Left lung (tissue), 10 donors: ENCODE data around the gene WASL. TPM values are rescaled to one million over a fixed set of nuclear protein-coding genes. Genes with fewer than 3 reads are reported as not detected.

Experiments
- ATAC-seq: fragments of 200-7000 bp; cut with Tn5 transposase; one replicate; pipeline ENCODE4 v1.9.1; 2020; ENCODE audit warnings: moderate library complexity
- DNase-seq, 4 donors: peaks; one replicate each; pipeline ENCODE4 v3.0.0-alpha.2; 2013 to 2020
- H3K27ac ChIP-seq, 2 donors: fragments of 200-600 bp; sonication (generic) in 1 of 2; one replicate each; pipeline versions ENCODE4 v1.5.0 to v1.8.0; 2020 to 2021
- H3K27me3 ChIP-seq, 2 donors: fragments of 200-600 bp; sonication (generic) in 1 of 2; one replicate each; pipeline versions ENCODE4 v1.5.0 to v1.8.0; 2020 to 2021
- H3K36me3 ChIP-seq, 2 donors: fragments of 200-600 bp; sonication (generic) in 1 of 2; one replicate each; pipeline versions ENCODE4 v1.5.0 to v1.8.0; 2020 to 2021
- H3K4me1 ChIP-seq, 2 donors: fragments of 200-600 bp; one replicate each; pipeline ENCODE4 v1.8.0; 2021
- H3K4me3 ChIP-seq, 2 donors: fragments of 200-600 bp; sonication (generic) in 1 of 2; one replicate each; pipeline versions ENCODE4 v1.5.0 to v1.8.0; 2020 to 2021; ENCODE audit warnings: mild to moderate bottlenecking in 1 of 2
- H3K9me3 ChIP-seq, 2 donors: fragments of 200-600 bp; sonication (generic) in 1 of 2; one replicate each; pipeline versions ENCODE4 v1.5.0 to v1.8.0; 2020 to 2021
- intact Hi-C, 2 donors: fragments of 100-400 bp; cut with DNase I; formaldehyde crosslinking; loops; one replicate each; pipeline versions ENCODE4 v1.11.2 to v1.14.2; 2022
- polyA plus RNA-seq, 6 donors: library from polyadenylated mRNA; unstranded; fragments of 120-200 nt; gene quantifications; one replicate each; pipeline ENCODE4 v1.2.1, GENCODE V29; 2013; ENCODE audit not compliant: insufficient read length in 6 of 6
- total RNA-seq, 2 donors: library from RNA; stranded (reverse); fragmentation: NEBNext Ultra II Directional; extraction: Animal tissue kit (Norgen Biotek cat#: 25700); gene quantifications; one replicate each; pipeline ENCODE4 v1.2.1, GENCODE V29; 2021
- TF ChIP-seq, protein P1 (sequence below), 2 donors: fragments of 200-600 bp; sonication (generic) in 1 of 2; IDR thresholded peaks; one replicate each; pipeline versions ENCODE4 v1.5.0 to v1.8.0; 2021; ENCODE audit warnings: antibody characterized with exemption in 2 of 2
- donor health status: DM: no; HTN: yes; CAD: no.
- donor health status: DM: no; HTN: no; CAD: no.

Gene WASL
- total and polyA plus RNA-seq, 8 donors: 30.4 to 54.5 (median 53.4) TPM

DNA sequence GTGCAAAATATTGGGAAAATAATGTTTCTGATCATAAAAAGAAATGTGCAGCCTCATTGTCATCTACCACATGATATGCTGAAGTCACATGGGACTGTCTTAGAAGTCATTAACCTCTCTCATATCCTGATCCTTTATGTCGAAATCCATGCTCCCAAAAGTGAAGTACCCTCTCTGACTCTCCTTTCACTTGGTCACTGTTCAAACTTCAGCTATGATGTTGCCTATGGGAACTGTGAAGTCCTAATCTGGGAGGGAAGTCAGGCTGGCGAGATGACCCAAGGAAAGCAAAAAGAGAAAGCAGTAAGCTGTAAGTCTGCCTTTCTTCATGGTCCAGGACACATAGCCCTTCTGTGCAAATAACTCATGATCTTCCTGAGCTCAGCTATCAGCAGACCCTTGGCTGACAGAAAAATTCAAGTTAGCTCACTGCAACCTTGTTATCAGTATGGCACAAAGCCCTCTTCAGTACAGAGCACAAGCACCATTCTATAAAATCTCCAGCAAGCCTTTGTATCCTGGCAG, 29.5 kb downstream of the WASL start:
- DNase-seq (no peak), ATAC-seq (peak; percentile 60)
- Histone ChIP-seq H3K4me3 (no peak overlapping the region), H3K27ac (no peak overlapping the region), H3K9me3 (no peaks in the 10 kb centered on the region), H3K36me3 (no peaks in the 10 kb centered on the region), H3K4me1 (peaks cover 0 to 50% of the 10 kb centered on the region in 2 donors), H3K27me3 (no peaks in the 10 kb centered on the region)
- intact Hi-C loops: no loop called here
- TF ChIP-seq, protein P1, sequence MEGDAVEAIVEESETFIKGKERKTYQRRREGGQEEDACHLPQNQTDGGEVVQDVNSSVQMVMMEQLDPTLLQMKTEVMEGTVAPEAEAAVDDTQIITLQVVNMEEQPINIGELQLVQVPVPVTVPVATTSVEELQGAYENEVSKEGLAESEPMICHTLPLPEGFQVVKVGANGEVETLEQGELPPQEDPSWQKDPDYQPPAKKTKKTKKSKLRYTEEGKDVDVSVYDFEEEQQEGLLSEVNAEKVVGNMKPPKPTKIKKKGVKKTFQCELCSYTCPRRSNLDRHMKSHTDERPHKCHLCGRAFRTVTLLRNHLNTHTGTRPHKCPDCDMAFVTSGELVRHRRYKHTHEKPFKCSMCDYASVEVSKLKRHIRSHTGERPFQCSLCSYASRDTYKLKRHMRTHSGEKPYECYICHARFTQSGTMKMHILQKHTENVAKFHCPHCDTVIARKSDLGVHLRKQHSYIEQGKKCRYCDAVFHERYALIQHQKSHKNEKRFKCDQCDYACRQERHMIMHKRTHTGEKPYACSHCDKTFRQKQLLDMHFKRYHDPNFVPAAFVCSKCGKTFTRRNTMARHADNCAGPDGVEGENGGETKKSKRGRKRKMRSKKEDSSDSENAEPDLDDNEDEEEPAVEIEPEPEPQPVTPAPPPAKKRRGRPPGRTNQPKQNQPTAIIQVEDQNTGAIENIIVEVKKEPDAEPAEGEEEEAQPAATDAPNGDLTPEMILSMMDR (IDR thresholded peaks at IDR 0.05): no peak

DNA sequence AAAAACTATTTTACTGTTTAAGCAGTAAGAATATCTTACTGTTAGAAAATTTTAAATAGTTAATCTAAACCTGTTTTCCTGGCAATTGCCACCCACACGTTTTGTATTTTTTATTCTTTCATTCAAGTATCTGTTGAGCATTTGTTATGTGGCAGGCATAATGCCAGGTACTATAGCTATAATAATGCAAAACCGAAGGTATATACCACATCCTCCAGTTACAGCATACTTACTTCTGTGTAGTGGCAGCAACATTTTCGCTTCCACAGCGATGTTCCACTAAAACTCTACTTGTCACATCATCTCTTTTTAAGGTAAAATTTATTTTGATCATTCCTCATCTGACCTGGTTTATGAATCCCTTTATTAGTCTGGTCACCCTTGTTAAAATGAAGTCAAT, 30.0 kb downstream of the WASL start:
- no peak overlapping the region for H3K4me3 ChIP-seq
- no peaks in the 10 kb centered on the region for H3K9me3 ChIP-seq
- H3K27ac ChIP-seq: no peak overlapping the region
- peaks cover 0 to 45% of the 10 kb centered on the region in 2 donors for H3K4me1 ChIP-seq
- H3K27me3 ChIP-seq: no peaks in the 10 kb centered on the region
- ATAC-seq (no peak), DNase-seq (no peak)
- intact Hi-C loops: no loop called here
- TF ChIP-seq, protein P1 (IDR thresholded peaks at IDR 0.05): no peak
- no peaks in the 10 kb centered on the region for H3K36me3 ChIP-seq

DNA sequence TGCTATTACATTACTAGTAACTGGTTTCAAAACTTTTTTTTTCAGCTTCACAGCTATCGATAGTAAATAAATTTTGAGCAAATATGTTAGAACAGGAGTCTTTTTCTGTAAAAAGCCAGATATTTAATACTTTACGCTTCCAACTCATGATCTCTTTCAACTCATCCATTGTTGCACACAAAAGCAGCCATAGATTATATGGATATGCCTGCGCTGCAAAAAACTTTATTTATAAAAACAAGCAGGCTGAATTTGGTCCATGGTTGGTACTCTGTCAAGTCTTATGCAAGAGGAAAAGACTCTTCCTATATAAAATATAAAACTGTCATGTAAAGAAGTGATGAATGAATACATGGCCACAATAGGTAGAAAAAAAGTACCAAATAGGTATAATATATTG, 31.1 kb downstream of the WASL start:
- Histone ChIP-seq H3K9me3 (no peaks in the 10 kb centered on the region), H3K27ac (no peak overlapping the region), H3K4me1 (peaks cover 0 to 42% of the 10 kb centered on the region in 2 donors), H3K36me3 (no peaks in the 10 kb centered on the region), H3K27me3 (no peaks in the 10 kb centered on the region), H3K4me3 (no peak overlapping the region)
- intact Hi-C loops: no loop called here
- DNase-seq (no peak), ATAC-seq (no peak)
- TF ChIP-seq, protein P1 (IDR thresholded peaks at IDR 0.05): no peak

DNA sequence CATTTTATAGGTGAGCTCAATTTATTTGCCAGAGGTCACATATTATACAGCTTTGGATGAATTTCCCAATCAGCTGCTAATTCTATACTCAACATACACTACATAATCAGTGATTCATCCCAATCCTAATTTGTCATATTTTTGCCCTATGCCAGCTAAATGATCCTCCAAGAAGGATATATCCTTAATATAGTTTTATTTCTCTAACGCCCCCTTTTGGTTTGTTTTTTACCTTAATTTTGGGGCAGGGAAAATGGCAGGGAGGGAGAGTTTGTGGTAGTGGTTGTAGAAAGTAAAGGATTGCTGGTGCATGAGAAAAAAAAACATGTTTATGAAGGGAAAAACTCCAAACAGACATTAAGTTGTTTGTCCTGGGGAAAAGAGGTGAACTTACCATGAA, 31.9 kb downstream of the WASL start:
- no peak for DNase-seq
- no peak overlapping the region for H3K27ac ChIP-seq
- H3K4me3 ChIP-seq: no peak overlapping the region
- intact Hi-C loops: no loop called here
- H3K4me1 ChIP-seq: peaks cover 0 to 46% of the 10 kb centered on the region in 2 donors
- H3K36me3 ChIP-seq: no peaks in the 10 kb centered on the region
- no peak for ATAC-seq
- no peaks in the 10 kb centered on the region for H3K27me3 ChIP-seq
- H3K9me3 ChIP-seq: no peaks in the 10 kb centered on the region
- TF ChIP-seq, protein P1 (IDR thresholded peaks at IDR 0.05): no peak

DNA sequence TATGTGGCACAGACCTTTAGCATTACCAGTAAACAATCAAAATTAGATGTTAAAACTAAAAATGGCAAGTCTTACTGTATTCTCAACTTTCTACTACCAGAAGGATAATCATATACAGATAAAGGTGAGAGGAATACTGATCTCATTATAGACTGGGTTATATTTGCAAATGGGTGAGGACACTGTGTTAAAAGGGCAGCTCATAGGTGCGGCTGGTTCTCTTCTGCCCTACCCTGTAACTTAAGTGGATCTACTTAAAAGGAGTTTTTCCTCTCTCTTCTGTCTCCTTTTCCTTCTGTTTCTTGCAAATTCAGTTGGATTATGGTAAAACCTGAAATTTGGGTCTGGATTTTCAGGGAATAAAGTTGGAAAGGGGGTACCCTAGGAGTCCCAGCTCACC, 33.0 kb downstream of the WASL start:
- DNase-seq: no peak
- H3K9me3 ChIP-seq: no peaks in the 10 kb centered on the region
- no peak overlapping the region for H3K27ac ChIP-seq
- TF ChIP-seq, protein P1 (IDR thresholded peaks at IDR 0.05): no peak
- peak; percentile 65 for ATAC-seq
- intact Hi-C loops: no loop called here
- no peak overlapping the region for H3K4me3 ChIP-seq
- H3K36me3 ChIP-seq: no peaks in the 10 kb centered on the region
- H3K27me3 ChIP-seq: no peaks in the 10 kb centered on the region
- H3K4me1 ChIP-seq: peaks cover 3 to 44% of the 10 kb centered on the region in 2 donors
